ENCODE measurements around the gene CTAG1B.
"Not testable (repeated sequence)": the region's sequence is repeated elsewhere in the genome, so short reads cannot be mapped to it uniquely, and the experiment has no call there.

The CTAG1B gene

DNA sequence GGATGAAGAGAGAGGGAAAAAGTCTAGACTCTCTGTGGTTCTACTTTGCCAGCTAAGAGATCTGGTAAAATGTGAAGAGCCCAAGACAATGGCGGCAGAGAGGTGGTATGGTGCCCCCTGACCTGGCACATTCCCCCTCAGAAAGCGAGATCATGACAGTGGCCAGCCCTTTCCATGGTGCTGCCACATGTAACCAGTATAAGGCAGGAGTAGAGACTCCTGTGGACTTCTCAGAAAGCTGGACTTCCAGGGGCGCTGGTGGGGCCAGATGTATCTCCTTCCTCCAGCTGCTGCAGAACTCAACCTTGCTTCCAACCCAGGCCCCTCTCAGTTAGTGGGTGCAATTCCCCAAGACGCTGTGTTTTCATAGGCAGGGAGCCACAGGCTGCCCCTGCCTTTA, 24.6 kb downstream of the CTAG1B start:
- Histone ChIP-seq H3K4me1 (ENCODE audit: control insufficient read depth in 5 of 5, insufficient read depth in 5 of 5, low read length in 5 of 5) (no peaks in the 10 kb centered on the region), H3K9ac (ENCODE audit: low read length in 5 of 5) (no peak overlapping the region), H3K27me3 (ENCODE audit: control insufficient read depth in 5 of 5, insufficient read depth in 4 of 5, low read length in 5 of 5) (peaks cover 11 to 35% (median 19%) of the 10 kb centered on the region in 5 donors)

DNA sequence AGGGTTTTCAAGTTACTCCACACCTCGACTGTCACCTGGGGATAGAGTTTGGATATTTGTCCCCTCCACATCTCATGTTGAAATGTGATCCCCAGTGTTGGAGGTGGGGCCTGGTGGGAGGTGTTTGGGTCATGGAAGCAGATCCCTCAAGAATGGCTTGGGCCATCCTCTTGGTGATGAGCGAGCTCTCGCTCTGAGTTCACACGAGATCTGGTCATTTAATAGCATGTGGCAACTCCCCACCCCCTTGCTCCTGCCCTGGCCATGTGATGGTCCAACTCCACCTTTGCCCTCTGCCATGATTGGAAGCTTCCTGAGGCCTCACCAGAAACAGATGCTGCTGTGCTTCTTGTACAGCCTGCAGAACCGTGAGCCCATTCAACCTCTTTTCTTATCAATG, 25.9 kb downstream of the CTAG1B start:
- Histone ChIP-seq H3K9me3 (ENCODE audit: control insufficient read depth in 5 of 5, low read length in 5 of 5) (peaks cover 0 to 3% (median 0%) of the 10 kb centered on the region in 5 donors), H3K4me3 (ENCODE audit: low read depth in 1 of 5, low read length in 5 of 5) (no peak overlapping the region), H3K36me3 (ENCODE audit: control insufficient read depth in 5 of 5, insufficient read depth in 5 of 5, low read length in 5 of 5) (no peaks in the 10 kb centered on the region), H3K27me3 (ENCODE audit: control insufficient read depth in 5 of 5, insufficient read depth in 4 of 5, low read length in 5 of 5) (peaks cover 11 to 34% (median 18%) of the 10 kb centered on the region in 5 donors), H3K9ac (ENCODE audit: low read length in 5 of 5) (no peak overlapping the region), H3K27ac (ENCODE audit: low read depth, low read length) (no peak overlapping the region), H3K4me1 (ENCODE audit: control insufficient read depth in 5 of 5, insufficient read depth in 5 of 5, low read length in 5 of 5) (no peaks in the 10 kb centered on the region)

More for the DNA sequence above, 24.6 kb downstream of the CTAG1B start:
- H3K4me3 ChIP-seq (ENCODE audit: low read depth in 1 of 5, low read length in 5 of 5): no peak overlapping the region
- no peaks in the 10 kb centered on the region for H3K36me3 ChIP-seq (ENCODE audit: control insufficient read depth in 5 of 5, insufficient read depth in 5 of 5, low read length in 5 of 5)
- peaks cover 0 to 3% (median 0%) of the 10 kb centered on the region in 5 donors for H3K9me3 ChIP-seq (ENCODE audit: control insufficient read depth in 5 of 5, low read length in 5 of 5)
- no peak overlapping the region for H3K27ac ChIP-seq (ENCODE audit: low read depth, low read length)

DNA sequence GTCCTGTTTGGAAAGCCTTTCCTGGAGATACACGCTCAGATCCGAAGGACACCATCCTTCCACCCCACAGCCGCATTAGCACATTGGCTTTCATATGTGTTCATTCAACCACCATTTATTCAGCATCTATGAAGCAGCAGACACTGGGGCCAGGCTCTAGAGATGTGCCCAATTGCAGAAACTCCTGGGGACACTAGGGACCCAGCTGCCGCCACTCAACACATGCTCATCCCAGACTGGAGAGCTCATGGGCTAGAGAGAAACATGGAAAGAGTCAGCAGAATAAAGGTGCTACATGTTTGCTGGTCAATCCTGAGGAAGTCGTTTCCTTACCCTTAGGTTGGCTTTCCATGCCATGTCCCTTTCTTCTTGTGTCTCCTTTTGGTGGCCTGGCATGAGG, 26.6 kb downstream of the CTAG1B start:
- H3K9ac ChIP-seq (ENCODE audit: low read length in 5 of 5): no peak overlapping the region
- no peaks in the 10 kb centered on the region for H3K36me3 ChIP-seq (ENCODE audit: control insufficient read depth in 5 of 5, insufficient read depth in 5 of 5, low read length in 5 of 5)
- peaks cover 11 to 34% (median 18%) of the 10 kb centered on the region in 5 donors for H3K27me3 ChIP-seq (ENCODE audit: control insufficient read depth in 5 of 5, insufficient read depth in 4 of 5, low read length in 5 of 5)
- peaks cover 0 to 3% (median 0%) of the 10 kb centered on the region in 5 donors for H3K9me3 ChIP-seq (ENCODE audit: control insufficient read depth in 5 of 5, low read length in 5 of 5)
- H3K27ac ChIP-seq (ENCODE audit: low read depth, low read length): no peak overlapping the region
- no peaks in the 10 kb centered on the region for H3K4me1 ChIP-seq (ENCODE audit: control insufficient read depth in 5 of 5, insufficient read depth in 5 of 5, low read length in 5 of 5)
- H3K4me3 ChIP-seq (ENCODE audit: low read depth in 1 of 5, low read length in 5 of 5): no peak overlapping the region

DNA sequence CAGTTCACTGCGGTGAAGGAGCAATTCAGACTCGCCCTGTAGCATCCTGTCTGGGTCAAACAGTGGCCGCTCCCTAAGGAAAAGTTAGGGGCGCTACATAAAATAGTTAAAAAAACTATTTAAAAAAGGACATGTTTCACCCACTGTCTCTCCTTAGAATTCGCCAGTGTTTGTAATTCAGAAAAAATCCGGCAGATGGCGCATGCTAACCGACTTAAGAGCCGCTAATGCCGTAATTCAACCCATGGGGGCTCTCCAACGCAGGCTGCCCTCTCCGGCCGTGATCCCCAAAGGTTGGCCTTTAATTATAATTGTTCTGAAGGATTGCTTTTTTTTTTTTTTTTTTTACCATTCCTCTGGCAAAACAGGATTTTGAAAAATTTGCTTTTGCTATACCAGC, 28.7 kb downstream of the CTAG1B start:
- H3K4me3 ChIP-seq (ENCODE audit: low read depth in 1 of 5, low read length in 5 of 5); H3K9ac ChIP-seq (ENCODE audit: low read length in 5 of 5); H3K27ac ChIP-seq (ENCODE audit: low read depth, low read length); H3K4me1 ChIP-seq (ENCODE audit: control insufficient read depth in 5 of 5, insufficient read depth in 5 of 5, low read length in 5 of 5); H3K36me3 ChIP-seq (ENCODE audit: control insufficient read depth in 5 of 5, insufficient read depth in 5 of 5, low read length in 5 of 5); H3K9me3 ChIP-seq (ENCODE audit: control insufficient read depth in 5 of 5, low read length in 5 of 5): not testable (repeated sequence)
- peaks cover 11 to 27% (median 17%) of the 10 kb centered on the region in 5 donors for H3K27me3 ChIP-seq (ENCODE audit: control insufficient read depth in 5 of 5, insufficient read depth in 4 of 5, low read length in 5 of 5)

DNA sequence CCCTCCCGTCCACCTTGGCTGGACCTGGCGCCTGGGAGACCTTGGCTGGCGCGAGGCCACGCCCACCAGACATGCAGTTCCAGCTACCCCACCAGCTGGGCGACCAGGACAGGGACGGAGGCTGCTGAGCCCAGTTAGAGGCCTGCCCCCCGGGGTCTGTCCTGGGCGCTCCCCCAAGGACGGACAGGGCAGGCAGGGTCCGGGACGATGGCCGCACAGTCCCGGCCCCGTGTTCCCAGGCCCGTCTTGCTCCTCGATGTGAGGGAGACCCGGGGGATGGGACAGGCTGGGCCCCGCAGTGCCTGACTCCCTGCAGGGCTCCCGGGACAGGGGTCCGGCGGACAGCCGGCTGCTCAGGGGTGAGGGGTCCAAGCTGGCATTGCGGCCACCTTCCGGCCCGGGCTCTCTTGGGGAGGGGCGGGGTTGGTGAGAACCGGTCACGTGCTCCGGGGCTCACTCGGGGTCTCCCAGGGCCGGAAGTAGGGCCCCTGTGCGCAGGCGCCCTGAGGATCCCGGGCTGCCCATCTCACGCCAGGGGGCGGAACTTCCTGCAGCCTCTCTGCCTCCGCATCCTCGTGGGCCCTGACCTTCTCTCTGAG, 34.4 kb downstream of the CTAG1B start, which contains the start of gene CTAG1A:
TSS of gene CTAG1A (plus strand) at position 549 of the 599 bp plus-strand sequence. CDS start 74 bp downstream, outside the sequence.
- H3K27ac ChIP-seq (ENCODE audit: low read depth, low read length); H3K4me3 ChIP-seq (ENCODE audit: low read depth in 1 of 5, low read length in 5 of 5); H3K4me1 ChIP-seq (ENCODE audit: control insufficient read depth in 5 of 5, insufficient read depth in 5 of 5, low read length in 5 of 5); H3K27me3 ChIP-seq (ENCODE audit: control insufficient read depth in 5 of 5, insufficient read depth in 4 of 5, low read length in 5 of 5); H3K9me3 ChIP-seq (ENCODE audit: control insufficient read depth in 5 of 5, low read length in 5 of 5); H3K36me3 ChIP-seq (ENCODE audit: control insufficient read depth in 5 of 5, insufficient read depth in 5 of 5, low read length in 5 of 5); H3K9ac ChIP-seq (ENCODE audit: low read length in 5 of 5): not testable (repeated sequence)

DNA sequence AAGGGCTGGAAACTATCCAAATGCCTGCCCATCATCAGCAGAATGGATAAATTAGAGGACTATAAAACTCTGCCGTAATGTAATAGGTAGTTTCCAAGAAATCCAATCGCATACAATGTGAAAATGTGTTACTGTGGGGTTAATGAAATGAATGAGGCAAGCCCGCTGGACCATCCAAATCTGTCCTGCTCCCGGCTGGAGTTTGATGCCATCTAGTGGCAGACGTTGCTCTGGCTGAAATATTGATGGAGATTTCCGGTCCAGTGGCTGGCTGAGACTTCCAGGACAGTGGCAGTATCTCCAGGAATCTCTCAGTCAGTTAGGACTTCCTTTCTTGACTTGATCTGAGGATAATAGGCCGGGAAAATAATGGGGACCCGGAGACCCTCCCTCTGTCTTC, 36.1 kb downstream of the CTAG1B start:
- H3K4me1 ChIP-seq (ENCODE audit: control insufficient read depth in 5 of 5, insufficient read depth in 5 of 5, low read length in 5 of 5); H3K4me3 ChIP-seq (ENCODE audit: low read depth in 1 of 5, low read length in 5 of 5); H3K27me3 ChIP-seq (ENCODE audit: control insufficient read depth in 5 of 5, insufficient read depth in 4 of 5, low read length in 5 of 5); H3K36me3 ChIP-seq (ENCODE audit: control insufficient read depth in 5 of 5, insufficient read depth in 5 of 5, low read length in 5 of 5); H3K9me3 ChIP-seq (ENCODE audit: control insufficient read depth in 5 of 5, low read length in 5 of 5); H3K27ac ChIP-seq (ENCODE audit: low read depth, low read length); H3K9ac ChIP-seq (ENCODE audit: low read length in 5 of 5): not testable (repeated sequence)

DNA sequence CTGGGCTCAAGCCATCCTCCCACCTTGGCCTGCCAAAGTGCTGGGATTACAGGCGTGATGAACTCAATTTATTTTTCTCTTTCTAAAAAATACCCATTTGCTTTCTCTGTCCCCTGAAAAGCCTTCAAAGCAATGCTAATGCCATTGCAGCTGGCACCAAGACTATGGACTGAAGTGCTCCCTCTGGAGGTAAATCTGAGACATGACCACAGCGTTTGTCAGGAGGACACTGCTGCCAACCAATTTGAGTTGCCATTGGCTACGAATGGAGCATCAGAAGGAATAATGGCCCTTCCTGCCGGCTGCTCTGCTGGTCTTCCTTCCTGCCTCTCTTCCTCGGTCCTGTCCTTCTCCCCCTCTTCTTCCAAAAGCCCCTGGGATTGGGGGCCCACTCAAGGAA, 44.0 kb downstream of the CTAG1B start:
- not testable (repeated sequence) for H3K4me3 ChIP-seq (ENCODE audit: low read depth in 1 of 5, low read length in 5 of 5); H3K27ac ChIP-seq (ENCODE audit: low read depth, low read length); H3K27me3 ChIP-seq (ENCODE audit: control insufficient read depth in 5 of 5, insufficient read depth in 4 of 5, low read length in 5 of 5); H3K9me3 ChIP-seq (ENCODE audit: control insufficient read depth in 5 of 5, low read length in 5 of 5); H3K4me1 ChIP-seq (ENCODE audit: control insufficient read depth in 5 of 5, insufficient read depth in 5 of 5, low read length in 5 of 5); H3K9ac ChIP-seq (ENCODE audit: low read length in 5 of 5); H3K36me3 ChIP-seq (ENCODE audit: control insufficient read depth in 5 of 5, insufficient read depth in 5 of 5, low read length in 5 of 5)

DNA sequence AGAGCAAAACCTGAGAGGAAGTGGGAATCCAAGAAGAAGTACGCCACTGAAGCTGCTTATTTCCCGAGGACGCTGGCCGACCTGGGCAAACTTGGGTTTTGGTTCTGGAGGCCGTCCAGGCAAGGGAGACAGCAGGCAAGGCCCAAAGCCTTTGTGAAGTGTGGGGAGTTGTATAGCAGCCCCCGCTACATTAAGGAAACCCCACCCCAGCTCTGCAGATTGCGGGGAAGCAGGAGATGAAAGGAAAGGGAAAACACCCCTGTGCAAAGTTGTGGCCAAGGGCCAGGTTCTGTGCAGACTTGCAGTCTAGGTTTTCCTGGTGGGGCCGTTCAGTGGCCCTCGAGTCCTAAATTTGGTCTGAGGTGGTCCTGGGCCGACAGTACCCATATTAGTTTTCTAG, 46.0 kb downstream of the CTAG1B start:
- H3K36me3 ChIP-seq (ENCODE audit: control insufficient read depth in 5 of 5, insufficient read depth in 5 of 5, low read length in 5 of 5); H3K9ac ChIP-seq (ENCODE audit: low read length in 5 of 5); H3K9me3 ChIP-seq (ENCODE audit: control insufficient read depth in 5 of 5, low read length in 5 of 5); H3K4me1 ChIP-seq (ENCODE audit: control insufficient read depth in 5 of 5, insufficient read depth in 5 of 5, low read length in 5 of 5); H3K27ac ChIP-seq (ENCODE audit: low read depth, low read length); H3K4me3 ChIP-seq (ENCODE audit: low read depth in 1 of 5, low read length in 5 of 5); H3K27me3 ChIP-seq (ENCODE audit: control insufficient read depth in 5 of 5, insufficient read depth in 4 of 5, low read length in 5 of 5): not testable (repeated sequence)

DNA sequence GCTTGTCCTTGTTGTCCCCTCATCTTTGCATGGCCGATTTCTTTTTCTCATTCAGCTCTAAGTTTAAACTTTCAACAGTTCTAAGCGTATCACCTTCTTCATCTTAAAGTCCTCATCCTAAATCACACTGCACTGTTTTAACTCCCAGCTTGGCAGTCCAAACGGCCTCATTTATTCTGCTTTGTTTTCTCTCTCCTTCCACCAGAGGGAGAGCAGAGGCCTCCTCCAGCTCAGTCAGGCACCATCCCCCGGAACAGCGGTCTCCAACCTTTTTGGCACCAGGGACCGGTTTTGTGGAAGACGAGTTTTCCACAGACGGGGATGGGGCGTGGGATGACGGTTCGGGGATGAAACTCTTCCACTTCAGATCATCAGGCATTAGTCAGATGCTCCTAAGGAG, 48.7 kb downstream of the CTAG1B start:
- H3K27me3 ChIP-seq (ENCODE audit: control insufficient read depth in 5 of 5, insufficient read depth in 4 of 5, low read length in 5 of 5); H3K9me3 ChIP-seq (ENCODE audit: control insufficient read depth in 5 of 5, low read length in 5 of 5); H3K27ac ChIP-seq (ENCODE audit: low read depth, low read length); H3K36me3 ChIP-seq (ENCODE audit: control insufficient read depth in 5 of 5, insufficient read depth in 5 of 5, low read length in 5 of 5); H3K4me1 ChIP-seq (ENCODE audit: control insufficient read depth in 5 of 5, insufficient read depth in 5 of 5, low read length in 5 of 5); H3K4me3 ChIP-seq (ENCODE audit: low read depth in 1 of 5, low read length in 5 of 5); H3K9ac ChIP-seq (ENCODE audit: low read length in 5 of 5): not testable (repeated sequence)
